HG02763 (cell line): Measurements from ENCODE around the gene UVRAG.

Experiments used
- ATAC-seq: cut with Tn5 transposase; IDR thresholded peaks from one replicate; pipeline ENCODE4 v1.9.1; 2021; ENCODE audit warnings: mild to moderate bottlenecking, moderate library complexity; ENCODE audit not compliant: unreplicated experiment

The UVRAG gene

DNA sequence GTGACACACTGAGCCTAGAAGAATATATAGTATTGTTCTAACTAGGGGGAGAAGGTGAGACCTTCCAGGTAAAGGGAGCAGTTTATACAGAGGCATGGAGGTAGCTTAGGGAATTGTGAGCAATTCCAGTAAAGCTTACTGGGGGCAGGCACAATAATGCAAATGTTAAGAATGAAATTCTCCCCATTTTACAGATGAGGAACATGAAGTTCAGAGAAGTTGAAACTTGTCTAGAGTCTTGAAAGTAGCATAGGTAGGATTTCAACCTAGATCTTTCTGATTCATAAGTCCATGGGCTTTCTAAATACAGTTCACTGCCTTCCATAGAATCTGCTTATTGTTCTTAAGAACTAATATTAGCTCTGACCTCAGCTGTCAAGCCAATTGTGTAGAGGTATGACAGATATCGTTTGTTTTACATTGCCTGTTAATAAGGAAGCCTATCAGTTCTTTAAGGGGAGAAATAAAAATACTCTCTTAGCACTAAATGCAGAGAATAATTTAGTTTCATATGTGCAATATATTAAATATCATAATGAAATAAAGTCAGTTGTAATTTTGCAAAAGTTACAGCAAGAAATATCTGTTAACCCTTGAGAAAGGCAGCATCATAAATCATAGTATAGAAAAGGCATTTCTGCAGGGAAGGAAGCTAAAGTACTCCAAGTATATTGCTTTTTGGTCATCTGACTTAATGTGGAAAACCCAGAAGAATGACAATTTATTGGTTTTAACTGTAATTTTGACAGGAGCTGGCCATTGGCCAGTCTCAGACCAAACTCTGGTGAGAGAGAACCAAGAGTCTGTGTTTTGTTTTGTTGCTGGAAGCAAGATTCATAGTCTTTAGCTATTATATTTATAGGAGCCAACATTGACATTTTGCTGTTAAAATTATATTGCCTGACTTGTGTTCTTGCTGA is 181.8 kb downstream of the UVRAG start:
- no peak for ATAC-seq

DNA sequence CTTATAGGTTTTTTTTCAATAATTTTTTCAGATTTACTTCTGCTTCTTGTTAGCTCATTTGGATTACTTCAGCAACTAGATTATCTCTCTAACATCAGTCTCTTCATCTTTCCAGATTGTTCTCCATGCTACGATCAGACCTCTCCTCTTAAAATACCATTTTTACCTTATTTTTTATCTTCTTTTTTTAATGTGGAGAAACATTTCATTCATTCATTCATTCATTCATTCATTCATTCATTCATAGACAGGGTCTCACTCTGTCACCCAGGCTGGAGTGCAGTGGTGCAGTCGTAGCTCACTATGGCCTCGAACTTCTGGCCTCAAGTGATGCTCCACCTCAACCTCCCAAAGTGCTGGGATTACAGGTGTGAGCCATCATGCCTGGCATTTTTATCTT is 189.4 kb downstream of the UVRAG start:
- ATAC-seq, result no peak

DNA sequence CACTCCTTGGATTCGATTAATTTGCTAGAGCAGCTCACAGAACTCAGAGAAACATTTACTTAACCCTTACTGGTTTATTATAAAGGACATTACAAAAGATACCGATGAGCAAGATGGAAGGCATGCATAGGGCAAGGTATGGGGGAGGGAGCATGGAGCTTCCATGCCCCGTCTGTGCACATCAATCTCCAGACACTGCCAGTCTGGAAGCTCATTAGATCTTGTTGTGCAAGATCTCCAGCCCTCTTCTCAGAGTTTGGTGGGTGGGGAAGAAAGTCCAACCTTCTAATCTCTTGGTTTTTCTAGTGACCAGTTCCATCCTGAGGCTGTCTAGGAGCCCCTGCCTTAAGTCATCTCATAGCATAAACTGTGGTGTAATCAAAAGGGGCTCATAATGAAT is 190.7 kb downstream of the UVRAG start:
- ATAC-seq, result no peak

DNA sequence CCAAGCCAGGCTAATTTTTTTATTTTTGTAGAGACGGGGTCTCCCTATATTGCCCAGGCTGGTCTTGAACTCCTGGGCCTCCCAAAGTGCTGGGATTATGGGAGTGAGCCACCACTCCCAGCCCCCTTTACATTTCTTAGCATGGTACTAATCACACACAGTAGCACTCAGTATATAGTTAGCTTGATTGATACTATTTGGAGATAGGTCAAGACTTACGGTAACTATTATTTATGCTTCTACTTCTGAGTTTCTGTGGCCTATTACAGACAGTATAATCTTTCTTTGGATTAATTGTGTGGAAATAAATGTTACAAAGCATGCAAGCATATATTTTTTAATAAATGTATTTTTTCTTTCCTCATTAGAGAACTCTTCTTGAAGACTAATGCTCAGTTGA is 192.2 kb downstream of the UVRAG start:
- ATAC-seq, result no peak

DNA sequence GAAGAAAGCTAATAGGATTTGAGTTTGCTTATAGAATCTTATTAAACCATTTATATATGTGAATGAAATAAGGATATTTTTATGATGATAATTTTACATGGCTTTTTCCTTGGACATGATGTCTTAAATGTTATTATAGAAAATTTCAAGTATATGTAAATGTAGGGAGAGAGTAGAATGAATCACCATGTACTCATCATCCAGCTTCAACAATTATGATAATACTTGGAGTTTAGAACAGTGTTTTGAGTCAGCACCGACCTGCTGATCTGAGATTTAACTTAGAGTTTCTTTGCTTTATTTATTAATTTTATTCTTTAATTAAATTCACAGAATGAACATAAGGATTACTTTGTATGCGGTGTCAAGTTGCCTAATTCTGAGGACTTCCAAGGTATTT is 193.5 kb downstream of the UVRAG start:
- no peak for ATAC-seq

DNA sequence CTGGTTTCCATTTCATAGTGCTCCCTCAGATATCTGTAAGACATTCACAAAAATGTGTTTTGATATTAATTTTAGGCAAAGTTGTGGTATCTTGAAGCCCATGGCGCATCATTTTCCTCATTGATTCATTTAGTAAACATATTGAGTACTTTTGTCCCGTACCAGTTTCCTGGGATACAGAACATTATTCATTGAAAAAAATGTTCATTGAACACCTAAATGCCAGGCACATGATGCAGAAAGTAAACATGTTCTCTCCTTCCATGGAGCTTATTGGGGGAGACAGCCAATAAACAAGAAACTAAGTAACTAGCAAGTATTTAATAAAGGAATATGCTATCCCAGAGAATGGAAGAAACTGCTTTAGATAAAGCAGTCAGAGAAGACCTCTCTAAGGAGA is 195.0 kb downstream of the UVRAG start:
- ATAC-seq, result no peak

DNA sequence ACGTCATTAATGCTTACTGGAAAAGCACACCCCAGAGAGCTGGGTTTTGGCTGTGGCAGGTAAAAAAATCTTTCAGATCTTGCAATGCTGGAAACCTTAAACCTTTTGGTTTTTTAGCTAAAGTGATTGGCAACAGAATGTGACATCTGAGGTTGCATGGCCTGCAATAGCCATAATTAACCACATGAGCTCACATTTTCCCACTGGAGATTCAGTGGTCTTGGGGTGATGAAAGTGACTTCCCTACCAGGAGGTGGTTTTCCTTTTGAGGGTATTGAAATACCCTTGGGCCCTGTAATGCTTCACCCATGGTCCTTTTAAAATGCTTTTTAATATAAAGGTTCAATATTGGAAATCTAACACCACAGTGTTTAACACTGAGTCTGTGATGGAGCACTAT is 198.5 kb downstream of the UVRAG start:
- ATAC-seq, result no peak

DNA sequence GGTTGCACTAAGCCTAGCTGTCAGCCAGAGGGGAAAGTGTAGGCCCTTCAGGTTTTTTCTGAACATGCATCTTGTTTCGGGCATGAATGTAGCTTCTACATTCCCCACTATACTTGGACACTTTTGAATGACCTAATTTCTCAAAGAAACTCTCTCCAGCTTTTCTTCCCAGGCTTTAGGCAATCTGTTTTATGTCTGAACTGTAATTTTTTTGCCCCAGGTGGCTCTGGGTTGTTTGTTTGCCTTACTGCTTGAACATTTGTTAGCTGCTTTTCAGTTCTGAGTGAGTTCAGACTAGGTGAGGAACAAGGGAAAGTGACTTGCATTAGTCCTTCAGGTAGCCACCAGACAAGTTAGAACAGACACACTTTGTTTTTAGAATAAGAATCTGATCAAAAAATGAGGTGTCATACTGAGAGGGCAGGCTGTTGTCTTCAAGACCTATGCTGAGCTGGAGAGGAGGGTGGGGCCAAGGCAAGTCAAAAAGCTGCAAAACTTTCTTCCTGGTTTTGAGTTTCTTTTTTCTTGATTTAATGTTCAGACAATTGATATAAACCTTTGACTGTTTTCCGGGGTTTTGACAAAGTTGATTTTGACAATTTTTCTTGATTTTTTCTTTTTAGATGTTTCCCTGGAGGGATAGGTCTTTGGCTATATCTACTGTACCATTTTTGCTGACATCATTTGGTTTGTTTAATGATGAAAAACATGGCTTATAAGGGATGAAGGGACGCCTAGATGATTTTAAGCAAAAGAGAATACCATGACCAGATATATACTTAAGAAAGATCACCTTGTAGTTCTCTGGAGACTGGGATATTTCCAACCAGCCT is 208.4 kb downstream of the UVRAG start:
- no peak for ATAC-seq

DNA sequence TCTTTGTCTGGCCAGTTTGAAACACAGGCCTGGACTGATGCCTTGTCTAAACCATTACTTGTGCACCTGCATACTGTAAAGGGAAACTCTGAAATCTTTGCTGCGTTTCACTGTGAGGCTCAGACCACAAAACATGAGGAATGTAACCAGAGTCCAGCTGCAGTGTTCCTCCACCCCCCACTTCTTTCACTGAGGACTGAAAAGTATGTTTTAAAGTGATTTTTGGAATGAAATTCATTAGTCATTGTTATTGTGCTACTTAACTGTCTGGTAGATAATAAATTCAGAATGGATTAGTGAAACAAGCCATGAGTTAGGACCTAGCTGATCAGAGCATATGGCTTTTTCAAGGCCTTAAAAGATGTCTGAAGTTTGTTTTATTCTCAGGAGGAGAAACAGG is 210.1 kb downstream of the UVRAG start:
- ATAC-seq, result no peak

DNA sequence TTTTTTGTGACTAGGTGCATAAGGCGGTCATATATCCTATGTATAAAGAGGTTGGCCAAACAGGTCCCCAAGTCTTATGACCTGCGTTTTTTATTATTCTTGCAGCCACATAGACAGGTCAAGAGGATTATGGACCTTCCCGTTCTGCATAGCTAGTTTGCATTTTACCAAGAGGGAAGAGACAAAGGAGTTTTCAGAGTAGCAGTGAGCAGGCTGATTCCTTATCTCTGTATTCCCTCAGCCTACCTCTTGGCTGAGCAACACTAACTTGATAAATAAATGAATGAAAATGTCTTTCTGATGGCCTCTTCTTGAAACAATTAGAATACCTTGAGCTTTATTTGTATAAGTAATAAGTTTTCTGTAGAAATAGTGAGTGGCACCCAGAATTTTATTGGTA is 210.8 kb downstream of the UVRAG start:
- ATAC-seq, result no peak

DNA sequence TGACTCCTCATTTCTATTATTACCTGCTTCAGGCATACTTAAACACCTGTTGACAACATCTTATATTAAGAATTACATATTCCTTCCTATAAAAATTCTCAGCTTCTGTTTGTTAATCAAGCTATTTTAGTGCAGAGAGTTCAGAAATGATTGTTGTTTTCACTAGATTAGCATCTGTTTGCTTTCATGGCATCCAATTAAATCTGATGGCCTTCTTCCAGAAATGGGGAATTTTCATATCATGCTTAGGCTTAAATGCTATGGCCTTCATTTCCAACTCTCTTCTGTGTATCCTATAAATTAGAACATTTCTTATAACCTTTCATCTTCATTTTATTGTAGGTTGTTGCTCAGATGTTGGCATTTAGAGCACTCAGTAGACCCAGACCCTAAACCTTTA is 211.3 kb downstream of the UVRAG start:
- no peak for ATAC-seq

DNA sequence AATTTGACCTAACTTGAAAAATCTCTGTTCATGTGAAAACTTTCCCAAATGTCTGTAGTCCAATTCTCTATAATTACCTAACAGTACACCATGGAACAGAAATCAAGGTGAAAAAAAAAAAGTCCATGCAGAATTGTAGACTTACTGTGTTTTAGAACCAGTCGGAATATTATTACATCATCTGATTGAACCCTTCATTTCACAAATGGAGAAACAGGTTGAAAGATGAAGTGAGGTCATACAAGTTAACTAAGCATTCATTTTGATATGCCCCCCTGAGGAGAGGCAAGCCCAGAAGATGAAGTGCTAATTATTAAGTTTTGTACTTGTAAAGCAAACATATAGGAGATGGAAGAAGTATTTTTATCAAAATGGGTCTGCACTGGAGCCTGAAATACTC is 211.9 kb downstream of the UVRAG start:
- ATAC-seq, result no peak

DNA sequence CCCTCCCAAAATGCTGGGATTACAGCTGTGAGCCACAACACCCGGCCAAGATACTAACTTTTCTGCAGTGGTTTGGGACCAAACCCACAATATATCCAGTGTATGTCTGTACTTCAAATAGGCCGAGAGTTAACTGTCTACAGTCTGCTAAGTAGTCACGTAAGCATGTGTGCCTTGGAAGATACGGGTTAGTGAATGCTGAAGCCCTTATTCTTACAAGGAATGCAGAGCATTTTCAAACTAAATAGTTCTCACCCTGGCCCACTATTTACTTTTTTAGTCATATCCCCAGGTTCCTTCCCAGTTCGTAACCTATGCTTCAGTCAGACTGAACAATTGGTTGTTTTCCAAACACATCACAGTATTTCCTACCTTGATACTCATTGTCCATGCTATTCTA is 215.3 kb downstream of the UVRAG start:
- ATAC-seq, result no peak

DNA sequence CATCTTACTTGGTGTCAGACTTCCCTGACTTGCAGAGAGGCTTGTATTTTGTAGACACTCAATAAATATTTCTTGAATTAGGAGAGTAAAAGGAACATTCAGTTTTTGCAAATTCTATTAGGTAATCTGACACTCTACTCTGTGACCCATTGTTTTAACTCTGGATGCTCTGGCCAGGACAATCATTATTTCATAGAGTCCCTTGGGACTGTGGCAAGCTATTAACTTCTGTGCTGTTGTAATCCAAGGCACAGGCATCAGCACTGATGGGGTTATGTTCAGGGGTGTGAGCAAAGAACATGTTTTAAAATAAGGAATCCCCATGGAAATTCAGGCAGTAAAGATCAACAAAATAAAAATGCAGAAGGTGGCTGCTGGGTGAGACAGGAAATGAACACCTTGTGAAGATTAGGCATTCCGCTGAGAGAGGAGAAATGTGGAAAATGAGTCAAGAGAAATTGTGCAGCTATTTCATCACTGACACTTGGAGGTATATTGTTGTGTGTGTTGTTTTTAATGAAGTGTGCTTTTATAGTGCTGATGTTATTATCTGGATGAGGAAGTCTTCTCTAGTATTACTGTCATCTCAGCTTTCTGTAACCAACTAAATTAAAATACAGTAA is 216.1 kb downstream of the UVRAG start:
- no peak for ATAC-seq

DNA sequence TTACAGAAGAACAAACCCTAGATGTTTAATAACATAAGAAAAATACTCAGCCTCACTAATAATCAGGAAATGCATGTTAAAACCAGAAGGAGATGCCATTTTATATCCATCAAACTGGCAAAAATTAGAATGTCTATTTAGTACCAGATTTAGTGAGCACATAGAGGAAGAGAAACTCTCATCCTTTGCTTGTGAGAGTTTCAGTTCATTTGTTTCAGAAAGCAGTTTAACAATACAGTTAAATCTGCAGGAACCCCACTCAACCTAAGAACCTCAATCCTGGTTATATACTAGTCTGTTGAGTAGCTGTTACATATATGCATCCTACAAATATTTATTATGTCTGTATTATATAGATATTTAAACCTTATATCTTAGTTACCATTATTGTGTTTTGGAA is 218.7 kb downstream of the UVRAG start:
- no peak for ATAC-seq

DNA sequence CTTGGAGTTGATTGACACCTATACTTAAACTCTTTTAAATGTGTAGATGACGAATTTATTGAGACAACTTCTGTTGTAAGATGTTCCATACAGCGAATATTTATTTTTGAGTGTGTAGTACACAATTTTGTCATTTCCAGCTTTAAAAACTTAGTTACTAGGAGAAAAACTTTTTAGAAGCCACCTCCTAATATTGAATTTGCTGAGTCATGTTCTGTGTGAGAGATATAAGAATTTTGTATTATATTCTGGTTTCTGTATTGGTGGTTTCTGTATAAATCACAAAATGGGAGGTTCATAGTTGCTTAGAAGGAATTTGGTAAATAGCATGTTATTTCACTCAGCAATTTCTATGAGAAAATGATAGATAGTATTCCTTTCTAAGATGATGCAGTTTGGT is 220.0 kb downstream of the UVRAG start:
- no peak for ATAC-seq

DNA sequence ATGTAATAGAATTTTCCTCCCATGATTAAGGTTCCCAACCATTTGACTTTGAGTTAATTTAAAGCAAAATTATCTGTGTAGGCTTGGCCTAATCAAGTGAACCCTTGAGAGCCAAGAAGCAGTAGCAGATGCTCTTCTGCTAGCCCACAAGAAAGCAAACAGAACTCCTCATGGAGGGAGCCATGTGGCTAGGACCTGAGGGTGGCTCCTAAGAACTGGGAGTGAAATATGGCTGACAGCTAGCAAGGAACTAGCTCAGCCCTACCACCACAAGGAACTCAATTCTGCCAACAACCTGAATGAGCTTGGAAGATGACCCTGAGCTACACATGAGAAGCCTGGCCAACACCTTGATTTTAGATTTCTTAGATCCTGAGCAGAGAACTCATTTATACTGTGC is 223.6 kb downstream of the UVRAG start:
- no peak for ATAC-seq

DNA sequence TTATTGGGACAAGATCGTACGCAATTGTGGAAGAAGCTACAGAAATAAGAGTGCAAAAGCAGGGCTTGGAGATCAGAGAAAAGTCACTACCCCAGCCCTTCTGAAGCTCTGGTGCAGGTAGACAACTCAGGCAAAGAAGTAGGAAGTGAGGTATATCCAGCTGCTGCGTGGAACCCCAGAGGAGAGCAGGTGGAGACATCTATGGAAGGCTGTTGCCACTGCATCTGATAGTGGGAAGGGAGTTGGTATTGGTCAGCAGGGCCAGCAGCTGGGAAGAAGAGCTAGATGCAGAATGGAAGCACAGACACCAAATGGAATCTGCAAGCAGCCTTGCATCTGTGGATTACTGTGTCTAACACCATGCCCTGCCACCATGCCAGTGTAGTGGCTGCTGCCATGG is 226.2 kb downstream of the UVRAG start:
- ATAC-seq, result no peak

DNA sequence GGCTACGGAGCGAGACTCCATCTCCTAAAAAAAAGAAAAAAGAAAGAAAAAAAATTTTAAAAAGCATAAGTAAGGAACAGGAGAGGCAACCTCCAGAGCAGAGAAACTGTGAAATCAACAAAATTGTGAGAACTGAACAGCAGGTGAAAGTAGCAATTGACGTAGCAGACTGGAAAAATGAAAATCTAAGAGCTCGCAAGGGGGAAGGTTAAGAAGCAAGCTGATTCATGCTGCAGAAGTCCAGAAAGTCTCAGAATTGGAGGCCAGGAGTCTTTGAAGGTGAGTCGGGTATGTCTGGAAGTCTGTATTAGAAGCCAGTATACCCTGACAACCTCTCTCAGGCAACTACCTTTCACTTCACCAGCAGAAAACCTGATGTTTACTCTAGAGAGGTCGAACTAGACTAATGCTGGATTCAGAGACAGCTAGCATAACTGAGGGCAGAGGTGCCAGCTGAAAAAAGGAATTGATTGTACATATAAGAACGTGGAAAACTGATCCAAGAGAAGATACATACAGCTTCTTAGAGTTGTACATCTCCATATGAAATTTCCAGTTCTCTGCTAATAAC is 229.8 kb downstream of the UVRAG start:
- ATAC-seq, result no peak

DNA sequence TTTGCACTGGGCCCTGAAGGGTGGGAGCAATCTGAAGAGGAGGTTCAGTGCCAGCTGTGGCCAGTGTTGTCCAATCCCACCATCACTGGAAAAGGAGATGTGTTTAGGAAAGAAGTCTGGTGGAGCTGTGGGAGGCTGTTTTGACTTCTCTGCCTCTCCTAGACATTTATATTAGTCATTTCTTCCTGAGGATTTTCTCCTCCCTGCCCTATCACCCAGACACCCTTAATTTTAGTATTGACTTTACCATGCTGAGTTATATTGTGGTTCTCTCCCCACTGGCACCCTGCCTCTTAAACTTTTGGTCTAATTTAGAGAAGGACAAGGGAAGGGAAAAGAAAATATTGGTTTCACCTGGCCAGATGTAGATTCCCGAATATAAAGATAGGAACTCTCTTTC is 232.2 kb downstream of the UVRAG start:
- ATAC-seq, result no peak

DNA sequence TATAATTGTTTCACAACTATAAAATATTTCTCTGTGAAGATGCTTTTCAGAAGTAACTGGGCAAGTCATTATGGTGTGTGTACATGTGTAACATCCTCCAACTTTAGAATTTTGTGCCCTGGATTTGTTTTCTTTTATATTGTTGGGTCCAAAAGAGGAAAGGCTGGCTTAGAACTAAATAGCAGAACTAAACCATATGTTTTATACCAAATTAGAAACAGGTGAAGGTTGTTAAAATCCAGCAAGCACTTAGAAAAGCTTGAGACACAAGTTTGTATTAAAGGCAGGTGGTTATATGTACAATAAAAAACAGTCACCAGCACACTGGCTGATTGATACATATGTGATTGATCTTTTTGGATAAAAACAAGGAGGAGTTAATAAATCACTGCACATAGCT is 232.8 kb downstream of the UVRAG start:
- ATAC-seq, result no peak
